HG02571 (cell line): ENCODE measurements around the gene CDV3.
"Not testable (repeated sequence)": the region's sequence is repeated elsewhere in the genome, so short reads cannot be mapped to it uniquely, and the experiment has no call there.

Experiments used
- ATAC-seq: cut with Tn5 transposase; IDR thresholded peaks from one replicate; pipeline ENCODE4 v1.9.1; 2021; ENCODE audit warnings: mild to moderate bottlenecking, moderate library complexity; ENCODE audit not compliant: unreplicated experiment

The CDV3 gene, protein sequence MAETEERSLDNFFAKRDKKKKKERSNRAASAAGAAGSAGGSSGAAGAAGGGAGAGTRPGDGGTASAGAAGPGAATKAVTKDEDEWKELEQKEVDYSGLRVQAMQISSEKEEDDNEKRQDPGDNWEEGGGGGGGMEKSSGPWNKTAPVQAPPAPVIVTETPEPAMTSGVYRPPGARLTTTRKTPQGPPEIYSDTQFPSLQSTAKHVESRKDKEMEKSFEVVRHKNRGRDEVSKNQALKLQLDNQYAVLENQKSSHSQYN

DNA sequence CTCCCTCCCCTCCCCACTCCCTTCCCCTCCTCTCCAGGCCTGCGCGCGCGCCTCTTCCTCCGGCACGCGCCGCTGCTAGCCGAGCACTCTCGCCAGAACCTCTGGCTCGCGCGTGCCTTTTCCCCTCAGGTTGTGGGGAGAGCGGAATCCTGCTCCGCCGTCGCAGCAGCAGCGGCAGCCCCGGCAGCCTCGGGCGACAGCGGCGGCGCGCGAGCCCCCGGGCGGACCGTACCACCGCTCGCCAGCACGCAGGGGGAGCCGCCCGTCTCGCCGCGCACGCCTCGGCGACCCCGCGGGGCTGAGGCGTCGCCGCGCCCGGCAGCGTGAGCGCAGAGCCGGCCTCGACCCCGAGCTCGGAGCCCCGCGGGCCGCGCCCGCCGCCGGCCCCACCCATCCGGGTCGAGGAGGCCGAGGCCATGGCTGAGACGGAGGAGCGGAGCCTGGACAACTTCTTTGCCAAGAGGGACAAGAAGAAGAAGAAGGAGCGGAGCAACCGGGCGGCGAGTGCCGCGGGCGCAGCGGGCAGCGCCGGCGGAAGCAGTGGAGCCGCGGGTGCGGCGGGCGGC lies at the start of gene CDV3:
Gene CDV3 (plus strand): TSS at position 58 of the 566 bp plus-strand sequence. CDS start 359 bp downstream, at position 417.
- peak; percentile 21 for ATAC-seq

DNA sequence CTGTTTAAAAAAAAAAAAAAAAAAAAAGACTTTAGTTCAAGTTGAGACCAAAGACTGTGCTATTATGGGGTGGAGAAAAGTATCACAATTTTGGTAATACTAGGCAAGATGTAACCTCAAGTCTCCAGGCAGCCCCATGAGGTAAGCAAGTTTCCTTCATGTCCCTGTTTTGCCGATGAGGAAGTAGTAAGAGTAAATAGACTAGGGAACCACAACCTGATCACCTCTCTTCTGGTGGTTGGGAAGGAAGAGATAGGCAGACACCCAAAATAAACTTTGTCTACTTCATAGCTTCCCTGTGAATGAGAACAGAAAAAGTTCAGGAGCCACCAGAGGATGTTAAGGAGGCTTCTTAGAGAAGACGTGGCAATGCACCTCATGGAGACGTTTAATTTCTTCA lies 49.7 kb upstream of the CDV3 start:
- not testable (repeated sequence) for ATAC-seq

DNA sequence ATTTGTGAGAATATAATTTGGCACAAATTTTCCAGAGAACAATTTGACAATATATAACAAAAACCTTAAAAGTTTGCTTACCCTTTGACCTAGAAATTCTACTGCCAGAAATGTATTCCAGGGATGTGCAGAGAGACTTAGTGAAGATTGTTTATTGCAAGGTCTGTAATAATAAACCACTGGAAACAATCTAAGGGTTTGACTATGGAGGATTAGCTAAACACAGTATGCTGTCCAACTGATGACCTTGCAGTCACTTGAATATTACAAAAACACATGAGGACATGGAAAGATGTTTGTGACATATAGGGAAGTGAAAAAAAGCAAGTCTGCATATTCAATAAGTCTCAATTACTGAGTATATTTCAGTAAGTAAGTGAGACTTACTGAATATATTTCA lies 48.1 kb upstream of the CDV3 start:
- ATAC-seq = no peak

DNA sequence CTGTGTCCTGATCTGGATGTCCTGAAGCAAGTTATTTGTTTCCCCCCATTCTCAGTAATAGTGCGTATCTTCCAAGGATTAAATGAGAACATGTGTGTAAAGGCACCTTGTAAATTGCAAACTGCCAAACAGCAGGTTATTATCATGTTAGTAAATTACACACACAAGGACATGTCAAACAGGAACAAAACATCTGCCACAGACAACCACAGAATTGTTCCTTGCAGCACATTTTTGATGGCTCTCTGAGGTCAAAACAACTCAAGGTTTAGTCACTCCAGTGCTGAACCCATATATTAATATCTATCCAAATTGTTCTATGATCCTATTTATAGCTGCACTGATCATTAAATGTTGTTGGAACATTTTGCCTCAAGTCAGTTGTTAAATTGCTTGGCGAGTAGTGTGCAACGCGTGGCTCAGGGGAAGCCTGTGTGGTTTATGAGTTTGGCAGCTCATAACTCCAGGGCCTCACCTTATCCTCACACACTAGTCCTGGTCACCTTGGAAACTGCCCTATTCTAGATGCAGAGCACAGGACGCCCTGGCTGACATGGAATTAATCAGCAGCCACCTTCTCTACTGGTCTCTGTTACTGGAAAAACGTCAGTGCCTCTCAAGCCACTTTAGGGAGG lies 46.3 kb upstream of the CDV3 start:
- ATAC-seq = no peak

DNA sequence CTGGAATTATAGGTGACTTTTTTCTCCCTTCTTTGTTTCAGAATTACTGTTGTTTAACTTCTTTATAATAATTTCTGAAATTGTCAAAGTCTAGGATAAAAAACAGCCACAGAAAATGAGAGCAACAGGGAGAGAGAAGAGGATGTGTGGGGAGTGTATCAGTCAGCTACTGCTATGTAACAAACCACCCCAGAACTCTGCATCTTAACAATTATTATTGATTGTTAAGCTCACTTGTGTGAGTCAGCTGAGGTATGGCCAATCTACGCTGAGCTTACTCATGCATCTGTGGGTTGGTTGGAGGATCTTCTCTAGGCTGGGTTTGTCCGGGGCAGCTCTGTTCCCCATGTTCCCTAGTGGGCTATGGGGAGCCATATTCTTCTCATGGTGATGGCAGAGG lies 43.7 kb upstream of the CDV3 start:
- ATAC-seq = no peak

DNA sequence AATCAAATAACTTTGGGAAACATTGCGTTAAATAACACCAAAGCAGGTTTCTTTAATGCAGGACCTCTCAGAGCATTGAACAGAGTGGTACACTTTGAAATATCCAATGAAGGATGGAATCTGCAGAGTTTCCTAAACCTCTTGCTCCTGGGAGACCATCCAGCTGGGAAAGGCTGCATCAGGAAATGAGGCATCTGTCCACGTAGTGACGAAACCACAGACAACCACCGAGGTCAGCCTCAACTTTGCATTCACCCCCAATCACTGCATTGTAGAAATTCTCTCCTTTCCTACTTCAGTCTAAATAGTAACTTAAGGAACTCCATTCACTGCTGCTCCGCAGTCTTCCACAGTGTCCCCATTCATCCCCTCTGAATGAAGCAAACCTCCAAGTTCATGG lies 41.5 kb upstream of the CDV3 start:
- no peak for ATAC-seq

DNA sequence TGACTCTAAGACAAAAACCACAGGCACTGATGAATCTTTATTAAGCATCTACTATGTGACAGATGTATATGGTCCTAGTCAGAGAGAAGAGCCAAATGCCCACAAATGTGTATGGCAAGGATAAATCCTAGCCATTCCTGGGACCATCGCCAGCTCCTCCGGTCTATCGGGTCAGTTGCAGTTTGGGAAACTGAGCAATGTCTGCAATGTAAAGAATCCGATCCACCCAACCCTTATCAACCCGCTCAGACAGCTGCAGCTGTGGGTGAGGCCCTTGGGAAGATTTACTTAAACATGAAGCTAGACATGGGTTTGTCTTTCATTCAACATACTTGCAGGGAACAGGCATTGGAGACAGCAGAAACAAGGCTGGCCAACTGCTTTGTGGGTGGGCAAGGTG lies 40.5 kb upstream of the CDV3 start:
- ATAC-seq = no peak

DNA sequence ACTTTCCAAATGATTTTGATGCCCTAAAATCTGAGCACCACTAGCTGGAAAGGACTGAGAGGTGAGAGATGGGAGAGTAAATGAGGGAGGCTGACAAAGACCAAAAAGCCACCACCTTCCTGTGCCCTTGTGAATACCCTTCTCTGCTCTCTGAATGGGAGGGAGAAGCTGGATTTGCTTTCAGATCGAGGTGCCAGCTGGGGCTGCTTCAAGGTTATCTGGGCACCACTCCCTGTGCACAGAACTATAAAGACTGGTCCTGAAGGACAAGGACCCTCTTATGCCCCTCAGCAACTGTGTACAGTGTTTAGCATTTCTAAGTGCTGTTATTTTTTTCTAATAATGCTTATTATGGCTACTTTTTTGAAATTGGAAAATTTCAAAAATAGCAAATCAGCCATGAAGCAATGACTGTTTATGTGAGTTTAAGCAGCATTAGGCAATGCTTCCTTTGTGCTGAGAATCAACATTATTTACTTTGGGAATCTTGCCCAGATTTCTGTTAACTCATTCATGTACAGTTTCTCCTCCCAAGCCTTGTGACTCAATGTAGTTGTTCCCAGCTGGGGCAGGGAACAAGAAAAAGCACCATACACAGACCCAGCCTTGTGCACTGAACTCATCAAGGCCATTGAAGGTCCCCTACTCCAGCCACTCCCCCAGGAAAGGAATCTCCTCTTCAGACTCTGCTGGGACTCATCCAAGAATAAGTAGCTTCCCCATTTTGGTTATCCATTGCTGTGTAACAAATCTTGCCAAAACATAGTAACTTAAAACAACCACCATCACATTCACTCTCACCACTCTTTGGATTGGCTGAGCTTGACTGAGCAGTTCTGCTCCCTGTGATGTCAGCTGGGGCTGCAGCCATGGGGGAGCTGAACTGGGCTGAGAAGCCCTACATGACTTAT lies 37.3 kb upstream of the CDV3 start:
- no peak for ATAC-seq

DNA sequence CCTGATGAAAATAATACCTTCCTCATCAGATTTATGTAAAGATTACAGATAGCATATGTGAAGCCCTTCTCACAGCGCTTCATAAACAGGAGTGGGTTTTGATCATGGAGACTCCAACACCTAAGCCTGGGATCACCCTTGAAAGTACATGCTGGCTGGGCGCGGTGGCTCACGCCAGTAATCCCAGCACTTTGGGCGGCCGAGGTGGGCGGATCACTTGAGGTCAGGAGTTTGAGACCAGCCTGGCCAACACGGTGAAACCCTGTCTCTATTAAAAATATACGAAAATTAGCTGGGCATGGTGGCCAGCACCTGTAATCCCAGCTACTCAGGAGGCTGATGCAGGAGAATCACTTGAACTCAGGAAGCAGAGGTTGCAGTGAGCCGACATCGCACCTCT lies 36.4 kb upstream of the CDV3 start:
- not testable (repeated sequence) for ATAC-seq

DNA sequence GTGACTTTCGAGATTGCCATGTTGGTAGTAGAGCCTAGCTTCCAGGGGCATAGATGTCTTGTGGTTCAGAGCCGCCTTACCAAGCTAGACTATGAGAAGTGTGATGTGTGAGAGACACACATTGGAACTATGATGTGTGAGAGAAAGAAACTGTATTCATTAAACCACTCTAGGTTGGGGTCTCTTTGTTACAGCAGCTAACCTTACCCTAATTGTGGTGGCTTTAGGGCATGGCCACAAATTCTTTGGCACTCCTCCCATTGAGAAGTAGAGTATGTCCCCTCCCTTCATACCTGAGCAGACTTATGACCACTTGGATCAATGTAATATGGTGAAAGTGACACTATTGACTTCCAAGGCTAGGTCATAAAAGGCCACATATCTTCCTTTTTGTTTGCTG lies 35.3 kb upstream of the CDV3 start:
- ATAC-seq = no peak

DNA sequence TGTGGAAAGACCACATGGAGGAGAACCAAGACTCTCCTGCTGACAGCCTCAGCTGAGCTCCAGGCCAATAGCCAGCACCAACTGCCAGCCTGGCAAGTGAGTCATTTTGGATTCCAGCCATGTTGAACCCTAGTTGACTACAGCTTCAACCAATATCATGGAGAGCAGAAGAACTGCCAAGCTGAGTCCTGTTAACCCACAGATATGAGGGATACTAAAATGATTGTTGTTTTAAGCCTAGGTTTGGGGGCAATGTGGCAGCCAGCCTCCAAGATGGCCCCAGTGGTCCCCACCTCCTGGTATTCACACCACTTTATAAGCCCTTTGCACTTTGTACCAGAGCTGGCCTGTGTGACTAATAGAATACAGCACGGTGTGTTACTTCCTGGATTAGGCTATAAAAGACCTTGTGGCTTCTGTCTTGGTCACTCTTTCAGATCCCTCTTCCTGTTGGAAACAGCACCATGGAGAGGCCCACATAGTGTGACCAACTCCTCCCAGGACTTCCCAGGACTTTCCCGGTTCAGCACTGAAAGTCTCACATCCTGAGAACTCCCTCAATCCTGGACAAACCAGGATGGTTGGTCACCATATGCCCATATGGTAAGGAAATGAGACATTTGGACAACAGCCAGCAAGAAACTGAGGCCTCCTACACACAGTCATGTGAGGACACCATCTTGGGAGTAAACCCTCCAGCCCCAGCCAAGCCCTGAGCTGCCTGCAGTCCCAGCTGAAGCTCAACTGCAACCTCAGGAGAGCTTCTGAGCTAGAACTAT lies 32.4 kb upstream of the CDV3 start:
- ATAC-seq = no peak

DNA sequence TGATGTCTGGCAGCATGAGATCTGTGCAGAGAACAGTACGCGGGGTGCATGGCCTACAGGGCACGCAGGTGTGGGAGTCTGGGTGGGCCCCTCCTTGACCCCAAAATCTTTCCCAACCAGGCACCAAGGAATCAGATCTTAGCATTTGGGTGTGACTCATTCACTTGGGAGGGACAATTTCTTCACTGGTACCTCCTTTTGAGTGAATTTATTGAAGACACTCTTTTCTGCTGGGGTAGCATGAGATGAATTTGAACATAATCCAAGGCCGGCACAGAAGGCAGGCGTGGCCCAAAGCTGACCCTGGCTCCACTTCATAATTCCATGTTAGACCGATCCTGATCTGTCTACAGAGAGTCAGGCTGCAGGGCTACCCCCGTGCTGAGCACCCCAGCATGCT lies 30.6 kb upstream of the CDV3 start:
- ATAC-seq = no peak

DNA sequence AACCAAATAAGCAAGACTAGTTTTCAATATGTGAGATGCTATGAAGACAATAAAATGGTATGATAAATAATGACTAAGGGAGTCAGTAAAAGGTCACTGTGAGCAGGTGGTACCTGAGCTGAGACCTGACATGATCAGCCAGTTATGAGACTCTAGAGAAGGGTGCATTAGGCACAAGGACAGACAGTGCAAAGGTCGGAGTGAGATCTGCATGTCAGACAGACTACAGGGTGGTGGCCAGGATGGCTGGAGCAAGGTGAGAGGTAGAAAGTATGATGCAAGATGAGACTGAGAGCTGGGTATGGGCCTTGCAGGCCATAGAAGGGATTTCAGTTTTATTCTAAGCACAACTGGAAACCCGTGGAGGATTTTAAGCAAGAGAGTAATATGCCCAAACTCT lies 28.5 kb upstream of the CDV3 start:
- ATAC-seq = not testable (repeated sequence)

DNA sequence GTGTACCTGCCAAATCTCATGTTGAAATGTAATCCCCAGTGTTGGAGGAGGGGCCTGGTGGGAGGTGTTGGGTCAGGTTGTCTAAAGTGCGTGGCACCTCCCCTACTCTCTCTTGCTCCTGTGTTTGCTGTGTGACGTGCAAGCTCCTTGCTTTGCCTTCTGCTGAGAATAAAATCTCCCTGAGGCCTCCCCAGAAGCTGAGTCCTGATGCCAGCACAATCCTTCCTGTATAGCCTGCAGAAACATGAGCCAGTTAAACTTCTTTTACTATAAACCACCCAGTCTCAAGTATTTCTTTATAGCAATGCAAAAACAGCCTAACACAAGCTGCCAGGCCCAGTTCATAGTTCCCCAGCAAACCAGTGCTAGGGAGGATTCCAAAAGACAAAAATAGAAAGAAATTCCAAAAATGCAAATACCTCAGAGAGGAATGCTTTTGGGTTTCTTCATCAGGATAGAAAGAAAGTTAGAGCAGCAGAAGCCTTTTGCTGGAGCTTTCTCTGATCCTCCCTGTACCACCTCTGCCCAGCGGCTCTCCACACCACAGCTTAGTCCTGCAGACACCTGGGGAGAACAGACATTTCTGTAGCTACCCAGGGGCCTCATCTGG lies 25.9 kb upstream of the CDV3 start:
- ATAC-seq = no peak

DNA sequence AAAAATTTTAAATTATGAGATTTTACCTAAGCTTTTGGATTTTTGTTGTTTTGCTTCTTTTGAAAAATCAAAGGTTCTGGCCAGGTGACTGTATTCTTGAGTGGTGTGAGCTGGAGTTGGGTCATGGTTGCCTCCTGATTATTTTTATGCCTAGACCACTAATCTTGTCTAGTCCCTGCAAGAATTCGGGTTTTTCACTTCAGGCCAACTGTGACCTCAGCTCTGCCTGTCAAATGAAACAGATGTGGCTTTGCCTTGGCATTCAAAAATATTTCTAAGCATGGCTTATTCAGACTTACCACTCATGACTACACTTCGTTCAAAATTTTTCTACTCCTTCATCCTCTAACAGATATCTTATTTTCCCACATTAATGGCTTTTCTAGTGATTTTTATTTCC lies 25.4 kb upstream of the CDV3 start:
- no peak for ATAC-seq

DNA sequence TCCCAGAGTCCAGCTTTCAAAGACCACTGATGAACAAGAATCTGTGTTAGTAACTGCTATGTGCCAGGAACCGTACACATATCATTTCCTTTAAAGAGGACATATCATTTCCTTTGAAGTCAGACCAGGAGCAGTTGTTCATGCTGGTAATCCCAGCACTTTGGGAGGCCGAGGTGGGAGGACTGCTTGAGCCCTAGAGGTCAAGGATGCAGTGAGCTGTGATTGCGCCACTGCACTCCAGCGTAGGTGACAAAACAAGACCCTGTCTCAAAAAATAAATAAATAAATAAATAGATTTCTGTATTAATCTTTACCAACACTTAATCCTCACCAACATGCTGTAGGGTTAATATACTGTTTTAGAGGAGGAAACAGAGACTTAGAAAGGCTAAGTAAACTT lies 23.9 kb upstream of the CDV3 start:
- ATAC-seq = no peak

DNA sequence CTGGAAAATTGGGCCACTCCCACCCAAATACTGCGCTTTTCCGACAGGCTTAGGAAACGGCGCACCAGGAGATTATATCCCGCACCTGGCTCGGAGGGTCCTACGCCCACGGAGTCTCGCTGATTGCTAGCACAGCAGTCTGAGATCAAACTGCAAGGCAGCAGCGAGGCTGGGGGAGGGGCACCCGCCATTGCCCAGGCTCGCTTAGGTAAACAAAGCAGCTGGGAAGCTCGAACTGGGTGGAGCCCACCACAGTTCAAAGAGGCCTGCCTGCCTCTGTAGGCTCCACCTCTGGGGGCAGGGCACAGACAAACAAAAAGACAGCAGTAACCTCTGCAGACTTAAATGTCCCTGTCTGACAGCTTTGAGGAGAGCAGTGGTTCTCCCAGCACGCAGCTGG lies 21.9 kb upstream of the CDV3 start:
- not testable (repeated sequence) for ATAC-seq

DNA sequence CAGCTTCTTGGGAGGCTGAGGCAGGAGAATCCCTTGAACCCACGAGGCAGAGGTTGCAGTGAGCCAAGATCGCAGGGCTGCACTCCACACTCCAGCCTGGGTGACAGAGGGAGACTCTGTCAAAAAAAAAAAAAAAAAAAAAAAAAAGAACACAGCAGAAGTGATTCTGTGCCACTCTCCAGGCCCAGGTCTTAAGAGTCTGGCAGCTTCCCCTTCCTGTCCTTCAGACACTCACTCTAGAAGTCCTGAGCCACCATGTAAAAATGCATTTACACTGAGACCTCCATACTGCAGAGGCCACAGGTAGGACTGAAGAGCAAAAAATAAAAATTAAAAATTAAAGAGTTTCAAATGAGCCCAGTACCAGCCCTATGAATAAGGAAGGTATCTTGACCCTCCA lies 11.8 kb upstream of the CDV3 start:
- no peak for ATAC-seq

DNA sequence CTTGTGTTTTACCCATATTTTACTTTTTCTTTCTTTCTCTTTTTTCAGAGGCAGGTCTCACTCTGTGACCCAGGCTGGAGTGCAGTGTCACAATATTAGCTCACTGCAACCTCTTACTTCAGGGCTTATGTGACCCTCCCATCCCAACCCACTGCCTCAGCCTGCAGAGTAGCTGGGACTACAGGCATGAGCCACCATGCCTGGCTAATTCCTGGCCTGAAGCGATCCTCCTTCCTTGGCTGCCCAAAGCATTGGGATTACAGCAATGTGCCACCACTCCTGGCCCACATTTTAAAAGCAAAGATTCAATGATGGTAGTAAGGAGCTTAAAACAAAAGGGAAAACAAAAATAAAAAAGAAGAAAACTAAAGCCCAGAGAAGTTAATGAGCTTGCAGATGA lies 11.1 kb upstream of the CDV3 start:
- ATAC-seq = no peak

DNA sequence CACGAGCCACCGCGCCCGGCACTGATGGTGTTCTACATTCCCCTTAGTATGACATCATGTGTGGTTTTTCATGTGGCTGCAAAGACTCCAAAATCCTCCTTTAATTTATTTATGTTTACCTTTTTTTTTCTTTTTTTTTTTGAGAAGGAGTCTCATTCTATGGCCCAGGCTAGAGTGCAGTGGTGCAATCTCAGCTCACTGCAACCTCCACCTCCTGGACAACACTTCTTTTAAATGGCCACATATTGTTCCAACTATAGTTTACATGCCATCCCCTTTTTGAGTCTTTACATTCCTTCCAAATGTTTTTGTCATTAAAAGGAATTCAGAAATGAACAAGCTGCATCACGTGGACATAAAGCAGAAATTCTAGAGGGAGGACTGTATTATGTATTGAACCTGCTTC lies 10.3 kb upstream of the CDV3 start:
- no peak for ATAC-seq
